Urinary bladder (tissue), 4 donors: ENCODE data around the gene PRRG4. TPM values are rescaled to one million over a fixed set of nuclear protein-coding genes. Genes with fewer than 3 reads are reported as not detected.
A peak's percentile ranks its signal among the peaks of the same experiment; 100 is the strongest.
"Not testable (repeated sequence)": the region's sequence is repeated elsewhere in the genome, so short reads cannot be mapped to it uniquely, and the experiment has no call there.

Experiments
- DNase-seq: peaks from one replicate; pipeline ENCODE4 v3.0.0-alpha.2; 2015; ENCODE audit errors: extremely low spot score
- H3K27ac ChIP-seq: one replicate; pipeline ENCODE4 v1.5.1; 2013; ENCODE audit warnings: low read depth, mild to moderate bottlenecking, moderate library complexity
- H3K36me3 ChIP-seq: one replicate; pipeline ENCODE4 v1.6.1; 2013; ENCODE audit warnings: mild to moderate bottlenecking, moderate library complexity; ENCODE audit not compliant: insufficient read depth
- H3K4me1 ChIP-seq: one replicate; pipeline ENCODE4 v1.6.1; 2013; ENCODE audit warnings: mild to moderate bottlenecking, moderate library complexity; ENCODE audit not compliant: insufficient read depth
- H3K4me3 ChIP-seq: one replicate; pipeline ENCODE4 v1.5.1; 2013; ENCODE audit warnings: low read depth, low read length
- WGBS: extraction: QIAGEN DNeasy Blood & Tissue Kit; methylation state at CpG from one replicate; pipeline ENCODE4 v1.1.7; 2013; 5-methylcytosine and 5-hydroxymethylcytosine counted together
- polyA plus RNA-seq: library from polyadenylated mRNA; stranded (reverse); fragments of 200-250 nt; gene quantifications from one replicate; pipeline ENCODE4 v1.2.3, GENCODE V29; 2013
- total RNA-seq: library from RNA; depleted of rRNA; stranded (reverse); fragments of >200 nt; gene quantifications from one replicate; pipeline ENCODE4 v1.2.3, GENCODE V29; 2014
- donor health status: healthy with polysubstance abuse.
- donor health status: healthy.

Gene PRRG4
- 5.1 TPM for total RNA-seq
- 2.1 TPM for polyA plus RNA-seq

- Histone ChIP-seq H3K4me3 (peak within 1 kb of the TSS; percentile 52), H3K4me1 (no peaks in the 10 kb centered on the region), H3K36me3 (no peaks in the 10 kb centered on the region), H3K27ac (peak within 1 kb of the TSS; percentile 80)
- no peak for DNase-seq
- 2% methylated on average over 85 of the region's 85 CpGs for WGBS
These were observed at the start of gene PRRG4 for GRCh38 chr11:32829680-32830412. PRRG4 (plus strand) TSS chr11:32829927; CDS start chr11:32830530, 603 bp downstream.

- H3K27ac ChIP-seq, H3K4me3 ChIP-seq, H3K36me3 ChIP-seq, DNase-seq, H3K4me1 ChIP-seq: not testable (repeated sequence)
- 77% methylated on average over 2 of the region's 2 CpGs for WGBS
These were observed 48.9 kb upstream of the PRRG4 start for GRCh38 chr11:32780839-32781238.

GRCh38 chr11:32781721-32782120, 48.0 kb upstream of the PRRG4 start:
- H3K4me3 ChIP-seq = no peak overlapping the region
- DNase-seq = no peak
- H3K27ac ChIP-seq = no peak overlapping the region
- no peaks in the 10 kb centered on the region for H3K36me3 ChIP-seq
- WGBS = 80% methylated on average over 5 of the region's 5 CpGs
- no peaks in the 10 kb centered on the region for H3K4me1 ChIP-seq

GRCh38 chr11:32785262-32785661, 44.5 kb upstream of the PRRG4 start:
- 90% methylated on average over 3 of the region's 3 CpGs for WGBS
- Histone ChIP-seq H3K27ac (no peak overlapping the region), H3K4me1 (no peaks in the 10 kb centered on the region), H3K4me3 (no peak overlapping the region), H3K36me3 (no peaks in the 10 kb centered on the region)
- no peak for DNase-seq

- no peak overlapping the region for H3K4me3 ChIP-seq
- no peaks in the 10 kb centered on the region for H3K36me3 ChIP-seq
- DNase-seq = no peak
- H3K27ac ChIP-seq = no peak overlapping the region
- H3K4me1 ChIP-seq = no peaks in the 10 kb centered on the region
These were observed 42.9 kb upstream of the PRRG4 start for GRCh38 chr11:32786811-32787210.

- Histone ChIP-seq H3K27ac (no peak overlapping the region), H3K4me1 (no peaks in the 10 kb centered on the region), H3K4me3 (no peak overlapping the region), H3K36me3 (no peaks in the 10 kb centered on the region)
- WGBS = 47% methylated on average over 1 of the region's 1 CpG
- DNase-seq = no peak
These were observed 38.8 kb upstream of the PRRG4 start for GRCh38 chr11:32790916-32791315.

- Histone ChIP-seq H3K36me3 (no peaks in the 10 kb centered on the region), H3K4me1 (no peaks in the 10 kb centered on the region), H3K27ac (no peak overlapping the region), H3K4me3 (no peak overlapping the region)
- no peak for DNase-seq
- WGBS = 37% methylated on average over 6 of the region's 6 CpGs
These were observed 37.4 kb upstream of the PRRG4 start for GRCh38 chr11:32792111-32792947.

GRCh38 chr11:32792948-32793475, 36.7 kb upstream of the PRRG4 start:
- Histone ChIP-seq H3K4me1 (no peaks in the 10 kb centered on the region), H3K4me3 (no peak overlapping the region), H3K27ac (no peak overlapping the region), H3K36me3 (no peaks in the 10 kb centered on the region)
- 19% methylated on average over 13 of the region's 13 CpGs for WGBS
- peak; percentile 17 for DNase-seq

- H3K36me3 ChIP-seq = no peaks in the 10 kb centered on the region
- DNase-seq = no peak
- 91% methylated on average over 12 of the region's 12 CpGs for WGBS
- H3K27ac ChIP-seq = no peak within 1 kb of the TSS
- H3K4me1 ChIP-seq = no peaks in the 10 kb centered on the region
- H3K4me3 ChIP-seq = no peak within 1 kb of the TSS
These were observed 35.3 kb upstream of the PRRG4 start, which contains the start of gene CCDC73 for GRCh38 chr11:32794439-32794838. CCDC73 (minus strand) TSS chr11:32794662; CDS start chr11:32760243, 34,419 bp downstream.

GRCh38 chr11:32796425-32796824, 33.3 kb upstream of the PRRG4 start:
- no peaks in the 10 kb centered on the region for H3K4me1 ChIP-seq
- H3K27ac ChIP-seq = no peak overlapping the region
- H3K36me3 ChIP-seq = no peaks in the 10 kb centered on the region
- no peak for DNase-seq
- H3K4me3 ChIP-seq = no peak overlapping the region
- WGBS = 75% methylated on average over 3 of the region's 3 CpGs

- Histone ChIP-seq H3K4me1 (no peaks in the 10 kb centered on the region), H3K4me3 (no peak overlapping the region), H3K36me3 (no peaks in the 10 kb centered on the region), H3K27ac (no peak overlapping the region)
- peak; percentile 31 for DNase-seq
- 23% methylated on average over 3 of the region's 3 CpGs for WGBS
These were observed 20.4 kb upstream of the PRRG4 start for GRCh38 chr11:32809313-32809712.

GRCh38 chr11:32817181-32817851, 12.4 kb upstream of the PRRG4 start:
- Histone ChIP-seq H3K4me3 (no peak overlapping the region), H3K4me1 (no peaks in the 10 kb centered on the region), H3K27ac (no peak overlapping the region), H3K36me3 (no peaks in the 10 kb centered on the region)
- WGBS = 73% methylated on average over 4 of the region's 4 CpGs
- DNase-seq = no peak

GRCh38 chr11:32817852-32818183, 11.9 kb upstream of the PRRG4 start:
- no peak for DNase-seq
- 87% methylated on average over 3 of the region's 3 CpGs for WGBS
- no peak overlapping the region for H3K27ac ChIP-seq
- no peaks in the 10 kb centered on the region for H3K36me3 ChIP-seq
- H3K4me1 ChIP-seq = no peaks in the 10 kb centered on the region
- no peak overlapping the region for H3K4me3 ChIP-seq
